OCI-LY3 (cell line): ENCODE results near the gene KMT5B.

Experiments
- CTCF ChIP-seq: fragments of 200-600, 300-600 bp; sonication (generic); IDR thresholded peaks from 2 replicates; pipeline ENCODE4 v1.5.1; 2014; ENCODE audit warnings: antibody characterized with exemption, low read length, low read depth
- EZH2phosphoT487 ChIP-seq: fragments of 200-600 bp; shearing (Covaris generic); IDR thresholded peaks from 2 replicates; pipeline ENCODE4 v1.6.1; 2018; ENCODE audit warnings: antibody characterized with exemption, mixed run types, low read depth

- TF ChIP-seq CTCF (no peak), EZH2phosphoT487 (no peak)
Measured at GRCh38 chr11:68262544-68262827, 49.4 kb upstream of the KMT5B start.
